Stimulated activated CD4-positive, alpha-beta T cell treated with anti-CD3 and anti-CD28 coated beads, Interleukin-4, amount 100 ng/mL, for 1 hour (primary cell): ENCODE data around the gene LRP1.

Experiments
- DNase-seq: peaks from one replicate; pipeline ENCODE4 v3.0.0-alpha.2; 2020

Gene LRP1

DNA sequence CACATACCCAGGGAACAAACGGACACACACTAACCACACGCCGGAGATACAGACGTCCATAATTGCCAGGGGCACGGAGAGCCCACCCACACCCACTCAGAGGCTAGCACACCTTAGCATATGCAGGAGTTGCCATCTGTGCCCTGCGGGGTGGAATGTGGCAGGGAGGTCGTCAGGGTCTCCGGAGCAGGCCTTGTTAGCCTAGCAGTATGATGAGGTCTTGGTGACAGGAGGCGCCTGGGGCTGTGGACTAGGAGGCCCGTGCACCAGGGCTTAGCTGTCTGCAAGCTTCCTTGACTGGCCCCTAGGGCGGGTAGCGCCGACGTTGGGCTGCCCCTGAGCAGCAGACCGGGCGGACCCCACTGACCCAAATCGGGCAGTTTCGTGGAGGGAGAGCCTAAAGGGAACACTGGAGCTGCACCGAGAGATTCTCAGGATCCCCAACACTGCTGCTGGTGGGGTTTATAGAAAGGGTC lies 112.7 kb downstream of the LRP1 start:
- DNase-seq: peak; percentile 32

DNA sequence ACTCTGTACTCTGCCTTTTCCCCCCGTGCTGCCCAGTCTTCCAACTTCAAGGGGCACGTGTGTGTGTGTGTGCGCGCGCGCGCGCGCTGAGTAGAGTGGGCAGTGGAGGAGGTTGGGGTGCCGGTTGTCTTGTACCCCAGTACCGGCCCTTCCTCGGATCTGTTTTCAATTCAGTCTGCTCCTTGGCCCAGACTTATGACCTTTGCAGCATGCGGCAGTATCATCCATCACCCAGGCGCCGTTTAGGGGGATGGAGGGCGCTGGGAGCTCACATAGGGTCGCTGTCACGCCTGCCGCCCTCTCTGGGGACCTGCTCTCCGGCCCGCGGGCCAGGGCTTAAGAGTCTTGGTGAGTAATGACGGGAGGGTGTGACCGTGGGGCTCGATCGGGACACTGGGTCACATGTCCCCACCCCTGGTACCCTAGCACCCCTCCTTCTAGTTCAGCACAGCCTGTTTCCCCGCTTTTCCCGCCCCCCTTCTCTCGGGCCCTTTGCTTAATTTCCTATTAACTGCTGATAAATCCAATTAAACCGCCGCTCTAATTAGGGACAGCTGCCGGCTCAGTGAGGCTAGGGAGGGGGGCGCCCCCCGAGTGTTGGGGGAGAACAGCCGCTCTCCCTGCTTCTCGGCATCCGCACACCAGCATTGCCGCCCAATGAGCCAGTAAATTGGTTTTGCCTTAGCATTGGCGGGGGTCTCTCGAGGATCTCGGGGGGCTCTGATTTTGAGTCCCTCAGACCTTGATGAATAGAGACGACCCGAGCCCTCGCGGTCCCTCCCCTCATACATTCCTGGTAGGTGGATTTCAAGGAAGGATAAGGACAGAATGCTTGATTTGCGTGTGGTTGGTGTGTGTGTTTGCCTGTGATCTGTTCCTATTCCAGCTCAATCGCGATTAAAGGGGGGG lies 113.4 kb downstream of the LRP1 start:
- DNase-seq: no peak

DNA sequence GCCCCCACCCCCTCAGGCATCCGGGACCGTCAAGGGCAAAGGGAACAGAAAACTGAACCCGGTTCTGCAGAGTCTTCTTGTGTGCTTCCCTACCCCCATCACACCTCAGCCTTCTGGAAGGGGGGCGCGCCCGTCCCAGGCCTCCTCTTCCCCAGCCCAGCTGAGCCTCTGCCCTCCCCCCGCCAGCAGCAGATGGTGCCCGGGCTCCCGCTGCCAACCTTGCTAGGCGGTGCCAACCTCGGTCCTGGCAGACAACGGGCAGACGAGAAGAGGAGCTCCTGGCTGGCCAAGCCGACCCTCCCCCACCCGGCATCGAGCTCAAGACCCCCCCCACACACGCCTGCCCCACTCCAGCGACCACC lies 114.0 kb downstream of the LRP1 start:
- DNase-seq: no peak

DNA sequence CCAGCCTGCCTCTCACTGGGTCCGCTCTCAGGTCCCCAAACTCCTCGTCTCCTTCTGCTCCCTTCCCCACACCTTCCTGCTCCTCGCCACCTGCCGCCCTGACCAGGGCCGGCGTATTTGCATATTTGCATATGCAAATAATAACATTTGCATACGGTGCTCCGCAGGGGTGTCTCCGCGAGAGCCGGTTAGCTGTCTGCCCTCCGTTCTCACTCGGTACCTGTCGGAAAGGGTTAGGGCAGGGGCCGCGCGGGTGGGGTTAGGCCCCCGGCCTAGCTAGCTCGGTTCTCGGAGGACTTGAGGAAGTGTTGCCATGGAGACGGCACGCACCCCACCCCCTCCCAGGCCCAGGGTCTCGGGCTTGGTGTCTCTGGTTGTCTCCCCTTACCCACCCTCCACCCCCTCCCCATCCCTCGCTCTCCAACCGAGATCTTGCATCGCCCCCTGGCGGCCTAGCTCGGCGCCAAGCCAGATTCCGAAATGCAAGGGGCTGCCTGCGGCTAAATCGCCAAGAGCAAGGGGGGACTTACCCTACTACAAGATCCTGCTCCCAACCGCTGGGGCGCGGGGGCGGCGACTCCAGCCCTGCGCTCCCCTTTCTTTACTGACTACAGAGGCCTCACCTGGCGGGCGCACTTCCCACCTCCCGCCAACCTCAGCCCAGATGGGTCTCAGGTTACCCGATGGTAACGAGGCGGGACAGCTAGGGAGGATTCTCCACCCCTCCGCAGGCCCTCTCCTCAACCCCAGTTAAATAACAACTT lies 114.6 kb downstream of the LRP1 start:
- DNase-seq: peak; percentile 76

DNA sequence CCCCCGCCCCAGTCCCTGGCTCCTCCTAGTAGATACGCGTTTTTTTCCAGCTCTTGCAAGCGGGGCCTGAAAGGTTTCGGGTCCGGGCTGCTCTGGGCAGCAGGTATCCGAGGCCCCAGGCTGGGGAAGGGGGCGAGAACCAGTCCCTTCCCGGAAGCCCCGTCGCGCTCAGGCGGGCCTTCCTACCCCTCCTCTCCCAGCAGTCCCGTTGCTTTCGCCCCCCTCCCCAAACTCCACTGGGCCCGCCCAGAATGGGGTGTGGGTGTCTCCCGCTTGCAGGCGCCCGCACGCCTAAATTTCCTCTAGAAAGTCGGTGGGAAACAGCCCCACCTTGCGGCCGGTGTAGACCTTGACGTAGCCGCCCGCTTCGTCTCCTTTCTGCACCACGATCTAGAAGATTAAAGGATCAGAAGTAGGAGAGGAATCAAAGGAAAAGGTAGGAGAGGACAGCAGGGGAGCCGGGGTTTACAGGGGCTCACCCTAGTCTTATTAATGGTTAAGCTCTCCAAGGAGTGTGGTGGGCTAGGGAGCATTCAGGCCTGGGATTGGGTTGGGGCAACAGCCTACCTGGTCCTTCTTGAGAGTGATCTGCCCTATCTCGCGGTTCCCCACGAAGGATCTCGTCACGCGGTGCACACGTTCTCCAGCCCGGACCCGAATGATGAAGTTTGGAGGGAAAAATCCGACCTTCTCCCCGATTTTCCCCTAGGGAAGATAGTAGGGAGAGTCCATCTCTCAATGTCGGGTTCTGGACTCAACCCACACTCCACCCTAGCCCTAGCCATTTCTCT lies 115.4 kb downstream of the LRP1 start:
- peak; percentile 87 for DNase-seq

DNA sequence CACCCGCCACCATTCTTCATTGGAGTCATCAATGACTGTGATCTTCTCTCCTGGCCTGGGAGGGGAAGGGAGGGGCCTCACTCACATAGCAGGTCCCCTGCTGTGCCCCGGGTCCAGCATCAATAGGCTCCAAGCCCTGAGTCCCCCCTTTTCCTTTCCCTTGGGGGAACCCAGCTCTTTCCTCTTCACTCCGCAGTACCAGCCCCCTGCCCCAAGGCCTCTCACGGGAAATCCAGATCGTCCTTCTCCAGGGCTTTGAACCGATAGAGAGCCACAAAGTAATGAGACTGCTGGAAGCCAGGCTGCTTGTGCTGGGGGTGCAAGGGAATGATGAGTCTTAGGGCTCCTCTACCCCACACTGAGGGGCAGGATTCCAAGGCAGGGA lies 116.0 kb downstream of the LRP1 start:
- no peak for DNase-seq

DNA sequence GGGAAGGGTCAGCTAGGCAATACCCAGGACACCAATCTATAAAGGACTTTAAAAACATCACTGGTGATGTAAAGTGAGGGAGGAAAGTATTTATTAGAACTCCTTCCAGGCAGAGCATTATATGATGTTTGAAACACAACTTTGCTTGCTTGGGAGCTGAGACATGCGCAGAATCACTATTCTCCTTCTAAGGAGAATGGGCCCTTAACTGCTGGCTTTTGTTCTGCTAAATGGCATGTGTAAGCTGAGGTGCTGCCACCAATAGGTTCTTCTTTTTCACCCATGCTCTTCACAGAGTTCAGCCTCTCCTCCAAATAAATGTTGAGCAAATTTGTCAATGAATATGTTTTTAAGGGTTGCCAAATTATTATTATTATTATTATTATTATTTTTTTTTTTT lies 118.8 kb downstream of the LRP1 start:
- DNase-seq: no peak

DNA sequence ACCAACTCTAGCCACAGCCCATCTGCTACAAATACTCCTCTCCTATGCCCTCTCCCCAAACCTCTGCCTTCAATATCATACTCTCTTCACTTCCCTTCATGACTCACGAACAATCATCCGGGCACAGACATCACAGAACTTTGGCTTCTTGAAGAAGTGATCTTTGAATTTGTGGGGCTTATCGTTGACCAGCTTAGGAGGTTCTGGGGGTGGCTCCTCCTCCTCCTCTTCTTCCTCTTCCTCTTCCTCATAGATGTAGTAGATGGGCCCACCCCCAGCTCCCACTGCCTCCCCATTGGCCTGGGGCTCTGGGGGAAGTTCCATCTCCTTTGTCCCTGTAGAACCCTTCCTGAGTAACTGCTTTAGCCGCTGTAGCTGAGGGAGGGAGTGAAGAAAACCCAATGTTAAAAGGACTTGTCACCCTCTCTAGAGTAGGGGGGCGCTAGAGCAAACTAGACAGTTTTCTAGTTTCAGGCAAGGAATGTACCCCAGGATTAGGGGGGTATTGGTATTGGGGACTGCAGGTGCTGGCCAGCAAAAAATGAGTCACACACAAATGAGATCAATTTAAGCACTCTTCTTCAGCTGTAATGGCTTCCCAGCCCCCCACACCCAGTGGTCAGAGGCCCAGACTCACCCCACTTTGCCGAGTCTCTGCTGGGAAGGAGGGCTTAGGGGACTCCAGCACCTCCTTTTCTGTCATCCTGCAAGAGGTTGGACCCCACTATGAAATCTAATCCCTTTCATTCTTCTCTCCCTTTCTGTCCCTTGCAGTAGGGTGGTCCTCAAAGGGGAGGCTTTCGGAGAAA lies 120.9 kb downstream of the LRP1 start:
- DNase-seq: no peak

DNA sequence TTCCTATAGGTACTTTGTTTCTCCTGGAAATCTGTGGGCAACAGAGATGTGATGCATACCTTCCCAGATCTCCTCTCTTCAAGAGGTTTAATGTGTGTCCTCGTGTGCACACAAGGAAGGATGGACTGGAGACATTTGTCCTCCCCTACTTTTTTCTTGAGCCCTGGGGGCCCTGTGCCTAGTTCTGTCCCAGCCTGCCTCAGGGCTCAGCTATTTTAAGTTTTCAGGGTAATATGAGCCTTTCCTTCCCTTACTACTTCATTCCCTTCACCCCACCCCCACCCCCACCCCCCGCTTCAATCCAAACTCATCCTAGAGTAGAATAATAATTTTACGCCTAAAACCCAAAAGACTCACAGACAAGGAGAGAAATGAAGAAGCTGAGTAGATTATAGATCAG lies 122.3 kb downstream of the LRP1 start:
- no peak for DNase-seq

DNA sequence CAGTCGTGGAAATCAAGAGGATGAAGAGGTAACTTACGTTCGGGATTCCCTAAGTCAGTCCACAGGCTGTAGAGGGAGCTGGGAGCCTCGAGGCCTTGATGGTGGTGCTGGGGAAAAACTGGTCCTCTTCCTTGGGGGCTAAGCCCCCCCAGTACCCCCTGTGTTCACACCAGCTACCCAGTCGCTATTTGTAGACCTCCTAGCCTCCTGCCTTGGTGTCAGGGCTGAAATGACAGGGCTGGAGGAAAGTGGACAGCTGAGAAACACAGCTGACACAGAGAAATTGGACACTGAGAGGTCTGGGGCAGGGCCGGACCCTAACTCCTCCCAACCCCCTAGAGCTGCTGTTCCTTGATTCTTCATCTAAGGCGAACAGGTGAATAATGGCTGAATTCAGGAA lies 122.7 kb downstream of the LRP1 start, which contains the start of gene STAC3:
Gene STAC3, minus strand, starts transcription at position 232 of the 400 bp plus-strand sequence. CDS start 1,551 bp downstream, outside the sequence.
- no peak for DNase-seq

DNA sequence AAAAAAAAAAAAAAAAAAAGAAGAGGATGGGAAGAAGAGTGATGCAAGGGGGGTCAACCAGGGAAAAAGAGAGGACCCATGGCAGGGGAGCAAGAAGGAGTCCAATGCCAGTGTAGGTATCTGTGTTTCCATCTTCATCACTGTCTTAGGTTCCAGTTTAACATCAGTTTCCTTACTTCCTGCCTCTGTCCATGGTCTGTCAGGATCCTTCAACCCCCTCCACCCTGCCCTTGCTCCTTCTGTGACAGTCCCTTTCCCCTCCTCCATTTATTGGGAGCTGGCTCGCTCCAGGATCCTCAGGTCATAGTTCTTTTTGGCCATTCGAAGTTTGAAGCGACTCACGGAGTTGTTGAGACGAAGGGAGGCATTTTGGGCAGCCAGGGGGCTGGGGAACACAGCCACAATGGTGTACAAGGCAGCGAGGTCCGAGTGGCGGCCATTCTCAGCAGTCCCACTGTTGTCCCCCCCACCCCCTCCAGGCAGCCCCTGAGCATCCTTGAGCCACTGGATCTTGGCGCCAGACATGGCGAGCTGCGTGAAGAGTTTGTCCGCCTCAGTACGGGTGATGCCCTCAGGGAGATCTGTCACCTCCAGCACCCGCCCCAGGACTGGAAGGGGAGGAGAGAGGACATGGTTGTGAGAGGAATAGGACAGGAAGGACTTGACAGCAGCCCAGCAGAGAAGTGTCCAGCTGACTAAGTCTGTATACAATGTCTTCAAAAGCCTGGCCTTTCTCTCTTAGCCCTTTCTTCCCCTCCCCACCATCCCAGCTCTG lies 126.4 kb downstream of the LRP1 start:
- DNase-seq: no peak

DNA sequence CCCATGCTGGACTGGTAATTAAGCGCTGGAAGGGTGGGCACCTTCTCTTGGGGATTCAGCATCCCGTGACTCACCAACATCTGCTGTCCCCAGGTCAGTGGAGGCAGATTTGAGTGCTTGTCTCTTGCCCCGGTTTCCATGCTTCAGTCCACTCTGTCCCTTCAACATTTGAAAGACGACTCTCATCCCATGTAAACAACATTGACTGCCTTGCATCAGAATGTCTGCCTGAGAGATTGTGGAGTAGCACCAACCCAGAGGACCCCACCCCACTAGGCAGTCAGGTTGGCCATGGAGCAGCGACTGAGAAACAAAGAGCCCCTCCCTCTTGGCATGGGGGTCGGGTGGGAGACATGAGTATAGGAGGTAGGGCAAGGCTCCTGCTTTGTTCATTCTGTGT lies 127.6 kb downstream of the LRP1 start:
- no peak for DNase-seq

DNA sequence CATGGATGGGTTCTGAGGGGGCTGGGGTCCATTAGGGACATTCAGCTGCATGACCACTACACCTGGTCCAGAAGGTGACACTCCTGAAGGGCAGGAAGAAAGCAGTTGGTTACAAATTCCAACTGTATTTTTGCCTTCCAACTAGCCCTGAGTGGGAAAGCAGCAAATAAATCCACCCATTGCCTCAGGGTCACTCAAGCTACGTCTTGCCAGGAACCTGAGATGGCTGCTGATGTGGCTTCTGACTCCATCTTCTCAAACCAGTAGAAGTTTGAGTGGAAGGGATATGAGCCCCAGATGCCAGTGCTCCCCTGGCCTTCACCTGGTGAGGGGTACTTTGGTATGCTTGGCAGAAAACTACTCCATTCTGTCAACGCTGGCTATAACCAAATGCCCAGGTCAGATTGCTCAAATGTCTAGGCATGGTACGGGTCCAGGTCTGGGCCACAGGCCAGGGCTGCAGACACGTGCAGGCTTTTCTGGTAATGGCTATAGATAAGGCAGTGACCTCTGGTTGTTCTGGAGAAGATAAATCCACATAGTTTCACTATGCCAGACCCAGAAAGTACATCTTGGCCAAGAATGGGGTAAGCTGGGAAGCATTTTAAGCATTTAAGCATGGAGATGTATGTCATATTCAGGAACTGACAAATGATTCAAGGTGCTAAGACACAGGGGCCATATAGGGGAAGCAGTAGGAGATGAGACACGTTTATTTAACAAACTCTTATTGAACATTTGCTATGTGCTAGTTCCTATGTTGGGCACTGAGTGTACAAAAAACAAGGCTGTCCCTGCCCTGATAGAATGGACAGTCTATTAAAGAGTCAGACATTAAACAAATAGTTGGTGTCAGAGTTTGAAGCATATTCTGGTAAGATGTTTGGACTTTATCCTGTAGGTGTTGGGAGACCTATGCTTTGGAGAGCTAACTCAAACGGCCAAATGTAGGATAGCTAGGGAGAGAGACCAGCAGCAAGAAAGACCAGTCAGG lies 131.0 kb downstream of the LRP1 start:
- no peak for DNase-seq

DNA sequence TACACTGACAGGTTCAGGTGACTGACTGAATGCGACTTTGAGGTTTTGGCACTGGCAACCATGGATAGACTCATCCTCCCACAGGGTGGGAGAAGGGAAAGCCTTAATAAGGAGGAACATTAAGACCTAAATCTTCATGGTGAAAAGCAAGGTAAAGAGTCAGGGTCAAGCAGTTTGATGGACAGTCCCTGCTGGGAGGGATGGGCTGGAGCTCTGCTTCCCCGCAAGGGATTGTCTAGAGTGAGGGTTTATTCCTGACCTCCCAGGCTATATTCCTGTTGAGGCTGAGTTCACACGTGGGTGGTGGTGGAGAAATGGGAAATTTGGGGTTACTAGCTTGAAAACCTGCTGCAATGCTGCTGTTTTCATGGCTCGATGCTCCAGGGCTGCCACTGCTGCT lies 132.1 kb downstream of the LRP1 start:
- DNase-seq: no peak

DNA sequence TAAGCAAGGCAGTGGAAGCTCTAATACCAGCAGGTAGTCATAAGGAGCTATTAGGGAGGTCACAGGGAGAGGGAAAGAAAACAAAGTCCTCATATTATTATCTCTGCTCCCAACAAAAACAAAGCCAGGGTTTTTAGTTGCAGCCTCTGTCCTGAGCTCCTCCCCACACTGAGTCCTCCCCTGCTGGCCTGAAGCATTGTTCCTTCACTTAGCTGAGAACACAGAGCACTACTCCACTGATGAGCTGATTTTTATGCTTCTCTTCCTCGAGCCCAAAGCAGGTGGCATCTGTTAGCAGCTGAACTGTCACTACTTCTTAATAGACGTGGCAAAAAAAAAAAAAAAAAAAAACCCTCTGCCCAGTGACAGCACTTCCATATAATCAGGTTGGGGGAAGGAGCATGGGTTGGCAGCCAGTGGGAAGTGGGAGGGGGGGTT lies 133.2 kb downstream of the LRP1 start:
- no peak for DNase-seq

DNA sequence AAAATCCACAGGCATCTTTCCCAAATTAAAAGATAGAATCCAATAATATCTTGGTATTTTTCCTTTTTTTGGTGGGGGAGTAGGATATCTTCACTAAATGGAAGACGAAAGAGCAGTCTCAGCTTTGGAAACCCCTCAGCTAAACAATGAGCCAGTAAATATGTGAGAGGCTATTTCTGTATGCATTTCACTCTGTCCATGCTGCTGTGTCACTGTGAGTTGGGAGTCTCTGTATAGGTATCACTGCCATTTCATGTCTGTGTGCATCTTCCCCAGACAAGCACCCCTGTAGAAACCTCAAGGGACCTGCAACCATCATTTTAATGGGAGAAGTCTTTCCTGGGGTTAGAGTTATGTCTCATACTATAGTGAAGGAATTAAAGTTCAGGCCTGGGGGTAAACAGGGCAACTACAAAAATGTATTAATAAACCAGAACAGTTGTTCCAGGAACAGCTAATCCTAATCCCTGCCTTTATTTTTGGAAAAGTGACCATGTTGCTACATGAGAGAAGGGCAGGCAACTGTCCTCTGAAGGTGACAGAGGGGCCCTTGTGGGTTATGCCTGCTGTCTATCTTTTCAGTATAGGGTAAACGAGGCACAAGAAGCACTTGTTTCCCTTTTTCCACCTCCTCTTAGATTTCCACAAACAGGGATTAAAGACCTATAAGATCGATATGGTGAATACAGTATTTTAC lies 134.0 kb downstream of the LRP1 start:
- no peak for DNase-seq
